Right lobe of liver (tissue), 6 donors: ENCODE measurements around the gene PROC. TPM values are rescaled to one million over a fixed set of nuclear protein-coding genes. Genes with fewer than 3 reads are reported as not detected.

ENCODE experiments used
- ATAC-seq, 4 donors: fragments of 200-7000 bp; cut with Tn5 transposase; one replicate each; pipeline ENCODE4 v1.9.1; 2020; ENCODE audit warnings: mild to moderate bottlenecking in 4 of 4, moderate library complexity in 4 of 4
- DNase-seq, 3 donors: peaks; one replicate each; pipeline ENCODE4 v3.0.0-alpha.2; 2020
- H3K27ac ChIP-seq, 3 donors: fragments of 200-600 bp; one replicate each; pipeline ENCODE4 v1.8.0; 2022
- H3K27me3 ChIP-seq, 2 donors: fragments of 200-600 bp; one replicate each; pipeline ENCODE4 v1.8.0; 2022
- H3K36me3 ChIP-seq, 4 donors: fragments of 200-600 bp; sonication (generic) in 1 of 4; one replicate each; pipeline versions ENCODE4 v1.5.1 to v1.8.0; 2017 to 2022; ENCODE audit warnings: control low read depth in 1 of 4
- H3K4me1 ChIP-seq, 4 donors: fragments of 200-600 bp; sonication (generic) in 1 of 4; one replicate each; pipeline versions ENCODE4 v1.5.1 to v1.8.0; 2017 to 2022; ENCODE audit warnings: control low read depth in 1 of 4
- H3K4me3 ChIP-seq, 3 donors: fragments of 200-600 bp; one replicate each; pipeline ENCODE4 v1.8.0; 2022
- H3K9me3 ChIP-seq, 4 donors: fragments of 200-600 bp; sonication (generic) in 1 of 4; one replicate each; pipeline versions ENCODE4 v1.5.1 to v1.8.0; 2017 to 2022; ENCODE audit warnings: control low read depth in 1 of 4
- POLR2A ChIP-seq: fragments of 450-650 bp; IDR thresholded peaks from one replicate; pipeline ENCODE4 v1.6.1; 2017; ENCODE audit warnings: antibody characterized with exemption, mild to moderate bottlenecking
- WGBS: methylation state at CpG from one replicate; pipeline ENCODE4 v1.1.6; 2018; ENCODE audit warnings: low coverage, low lambda C conversion rate; ENCODE audit not compliant: insufficient coverage; ENCODE audit errors: missing lambda C conversion rate; 5-methylcytosine and 5-hydroxymethylcytosine counted together
- intact Hi-C, 2 donors: fragments of 100-400 bp; cut with DNase I; formaldehyde crosslinking; loops; one replicate each; pipeline versions ENCODE4 v1.11.2 to v1.14.1; 2022
- total RNA-seq, 6 experiments: library from RNA; depleted of rRNA in 2 of 6; stranded (reverse); fragments of >200 nt in 2 of 6; fragmentation: NEBNext Ultra II Directional in 3 of 6; extraction: Animal tissue kit (Norgen Biotek cat#: 25700) in 3 of 6; gene quantifications; one replicate each; pipeline versions ENCODE4 v1.1.0 to v1.2.4, GENCODE V29; 2016 to 2023
- TF ChIP-seq, protein P1 (sequence below), 4 donors: fragments of 200-600 bp in 3 of 4; fragments of 450-650 bp in 1 of 4; IDR thresholded peaks; one replicate each; pipeline versions ENCODE4 v1.5.1 to v1.8.0; 2016 to 2022; ENCODE audit warnings: antibody characterized with exemption in 4 of 4, mild to moderate bottlenecking in 2 of 4
- donor health status: DM: no; HTN: yes; CAD: no.
- donor health status: DM: no; HTN: no; CAD: no.
- donor health status: DM: no; HTN: no; CAD: no.
- donor health status: DM: no; HTN: yes; CAD: no.
- donor health status: DM: no; HTN: yes; CAD: no.

PROC gene
- total RNA-seq, 6 experiments from 2014 or later, result 224 to 447 (median 319) TPM

DNA sequence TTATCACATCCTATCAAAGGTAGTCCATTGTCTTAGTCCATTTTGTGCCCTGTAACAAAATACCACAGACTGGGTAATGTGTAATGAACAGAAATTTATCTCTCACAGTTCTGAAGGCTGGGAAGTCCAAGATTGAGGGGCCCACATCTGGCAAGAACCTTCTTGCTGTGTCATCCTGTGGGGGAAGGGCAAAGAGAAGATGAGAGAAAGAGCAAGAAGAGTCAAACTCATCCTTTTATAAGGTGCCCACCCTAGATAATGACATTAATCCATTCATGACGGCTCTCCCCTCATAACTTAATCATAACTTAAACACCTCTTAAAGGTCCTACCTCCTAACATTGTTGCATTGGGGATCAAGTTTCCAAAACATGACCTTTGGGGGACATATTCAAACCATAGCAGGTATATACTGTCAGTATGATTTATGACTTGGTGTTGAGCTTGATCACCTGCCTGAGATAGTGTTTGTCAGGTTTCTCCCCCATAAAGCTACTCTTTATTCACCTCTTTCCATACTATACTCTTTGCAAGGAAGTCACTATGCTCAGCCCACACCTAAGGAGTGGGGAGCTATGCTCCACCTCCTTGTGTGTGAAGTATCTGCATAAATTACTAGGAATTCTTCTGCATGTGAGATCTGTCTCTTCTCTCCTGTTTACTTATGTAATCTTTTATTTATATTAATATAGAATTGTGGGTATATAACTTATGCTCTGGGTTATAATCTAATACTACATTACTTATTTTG lies 25.2 kb upstream of the PROC start:
- no peak overlapping the region for H3K4me3 ChIP-seq
- ATAC-seq (no peak), DNase-seq (no peak)
- H3K9me3 ChIP-seq, result no peaks in the 10 kb centered on the region
- no peak overlapping the region for H3K27ac ChIP-seq
- intact Hi-C loops, result no loop called here
- H3K27me3 ChIP-seq, result no peaks in the 10 kb centered on the region
- TF ChIP-seq, protein P1, sequence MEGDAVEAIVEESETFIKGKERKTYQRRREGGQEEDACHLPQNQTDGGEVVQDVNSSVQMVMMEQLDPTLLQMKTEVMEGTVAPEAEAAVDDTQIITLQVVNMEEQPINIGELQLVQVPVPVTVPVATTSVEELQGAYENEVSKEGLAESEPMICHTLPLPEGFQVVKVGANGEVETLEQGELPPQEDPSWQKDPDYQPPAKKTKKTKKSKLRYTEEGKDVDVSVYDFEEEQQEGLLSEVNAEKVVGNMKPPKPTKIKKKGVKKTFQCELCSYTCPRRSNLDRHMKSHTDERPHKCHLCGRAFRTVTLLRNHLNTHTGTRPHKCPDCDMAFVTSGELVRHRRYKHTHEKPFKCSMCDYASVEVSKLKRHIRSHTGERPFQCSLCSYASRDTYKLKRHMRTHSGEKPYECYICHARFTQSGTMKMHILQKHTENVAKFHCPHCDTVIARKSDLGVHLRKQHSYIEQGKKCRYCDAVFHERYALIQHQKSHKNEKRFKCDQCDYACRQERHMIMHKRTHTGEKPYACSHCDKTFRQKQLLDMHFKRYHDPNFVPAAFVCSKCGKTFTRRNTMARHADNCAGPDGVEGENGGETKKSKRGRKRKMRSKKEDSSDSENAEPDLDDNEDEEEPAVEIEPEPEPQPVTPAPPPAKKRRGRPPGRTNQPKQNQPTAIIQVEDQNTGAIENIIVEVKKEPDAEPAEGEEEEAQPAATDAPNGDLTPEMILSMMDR (IDR thresholded peaks at IDR 0.05), result no peak
- TF ChIP-seq POLR2A, result no peak
- peaks cover 0 to 9% (median 4%) of the 10 kb centered on the region in 4 donors for H3K4me1 ChIP-seq
- WGBS, result 86% methylated on average over 1 of the region's 1 CpG
- H3K36me3 ChIP-seq, result no peaks in the 10 kb centered on the region

- 75% methylated on average over 3 of the region's 3 CpGs for WGBS
These were observed 23.7 kb upstream of the PROC start for GRCh38 chr2:127394492-127394891.

GRCh38 chr2:127397568-127398238 lies 20.5 kb upstream of the PROC start:
- intact Hi-C loops, result no loop called here
- TF ChIP-seq, protein P1 (IDR thresholded peaks at IDR 0.05), result no peak
- no peak for TF ChIP-seq POLR2A
- no peaks in the 10 kb centered on the region for H3K9me3 ChIP-seq
- ATAC-seq (no peak), DNase-seq (peak in 1 of 3 donors; percentile 40)
- H3K4me1 ChIP-seq, result no peaks in the 10 kb centered on the region
- WGBS, result 95% methylated on average over 6 of the region's 9 CpGs
- H3K4me3 ChIP-seq, result no peak overlapping the region
- H3K36me3 ChIP-seq, result no peaks in the 10 kb centered on the region
- no peaks in the 10 kb centered on the region for H3K27me3 ChIP-seq
- H3K27ac ChIP-seq, result no peak overlapping the region

More at GRCh38 chr2:127394492-127394891, 23.7 kb upstream of the PROC start:
- no peaks in the 10 kb centered on the region for H3K36me3 ChIP-seq
- H3K27ac ChIP-seq, result no peak overlapping the region
- H3K4me1 ChIP-seq, result no peaks in the 10 kb centered on the region
- H3K4me3 ChIP-seq, result no peak overlapping the region
- no peaks in the 10 kb centered on the region for H3K9me3 ChIP-seq
- H3K27me3 ChIP-seq, result no peaks in the 10 kb centered on the region
- ATAC-seq (no peak), DNase-seq (no peak)
- intact Hi-C loops, result no loop called here
- TF ChIP-seq, protein P1 (IDR thresholded peaks at IDR 0.05), result no peak
- no peak for TF ChIP-seq POLR2A

GRCh38 chr2:127398239-127398590 lies 20.0 kb upstream of the PROC start:
- H3K27ac ChIP-seq, result no peak overlapping the region
- intact Hi-C loops, result no loop called here
- H3K27me3 ChIP-seq, result no peaks in the 10 kb centered on the region
- DNase-seq (peak in 2 of 3 donors; percentile 63 to 83), ATAC-seq (peak; percentile 79 to 95 (median 86))
- H3K4me3 ChIP-seq, result no peak overlapping the region
- H3K36me3 ChIP-seq, result no peaks in the 10 kb centered on the region
- no peaks in the 10 kb centered on the region for H3K4me1 ChIP-seq
- no peaks in the 10 kb centered on the region for H3K9me3 ChIP-seq
- no peak for TF ChIP-seq POLR2A
- TF ChIP-seq, protein P1 (IDR thresholded peaks at IDR 0.05), result no peak
- no CpG with 5 or more reads among the region's 4 CpGs for WGBS
